HepG2 (cell line): ENCODE measurements around the gene MXRA7. TPM values are rescaled to one million over a fixed set of nuclear protein-coding genes. Genes with fewer than 3 reads are reported as not detected.
A peak's percentile ranks its signal among the peaks of the same experiment; 100 is the strongest.

Experiments used
- AGO2 ChIP-seq: fragments of 200-400 bp; formaldehyde crosslinking; optimal IDR thresholded peaks from 2 replicates; pipeline ENCODE3; 2017; ENCODE audit warnings: mild to moderate bottlenecking, low read depth, low read length, moderate library complexity
- EHMT2 ChIP-seq: fragments of 200-600 bp; sonication (generic); IDR thresholded peaks from 2 replicates; pipeline ENCODE4 v1.7.0; 2017; ENCODE audit warnings: antibody characterized with exemption, low read depth, low read length, borderline replicate concordance
- HDAC6 ChIP-seq: fragments of 200-600 bp; sonication (generic); IDR thresholded peaks from 2 replicates; pipeline ENCODE4 v1.7.0; 2017; ENCODE audit warnings: mild to moderate bottlenecking, antibody characterized with exemption, low read length, low read depth
- IKZF4 ChIP-seq: sonication (generic); formaldehyde crosslinking; IDR thresholded peaks from 2 replicates; pipeline ENCODE4 v1.5.1; 2020; ENCODE audit warnings: borderline replicate concordance, mild to moderate bottlenecking, low read depth, missing genetic modification reagents; ENCODE audit errors: not compliant biosample characterization
- JARID2 ChIP-seq: sonication (generic); formaldehyde crosslinking; IDR thresholded peaks from 2 replicates; pipeline ENCODE4 v1.8.1; 2023; ENCODE audit warnings: missing genetic modification reagents, inconsistent platforms; ENCODE audit not compliant: insufficient replicate concordance
- ZFP36L1 ChIP-seq: sonication (generic); formaldehyde crosslinking; IDR thresholded peaks from 2 replicates; pipeline ENCODE4 v1.8.0; 2022; ENCODE audit warnings: mild to moderate bottlenecking, missing genetic modification reagents, moderate library complexity
- ZNF543 ChIP-seq: sonication (generic); formaldehyde crosslinking; IDR thresholded peaks from 2 replicates; pipeline ENCODE4 v1.4.0; 2020; ENCODE audit warnings: mild to moderate bottlenecking, missing genetic modification reagents
- polyA plus RNA-seq, 8 experiments: library from polyadenylated mRNA; depleted of rRNA in 3 of 8; stranded (reverse) in 7 of 8; unstranded in 1 of 8; fragments of >200 nt; fragmentation: Illumina TruSeq in 4 of 8; extraction: Trizol in 4 of 8; gene quantifications; 2 replicates each; pipeline versions ENCODE4 v1.2.1 to v1.2.3, GENCODE V29; 2011 to 2016; ENCODE audit warnings: low read depth in 4 of 8, missing spikeins in 1 of 8, mixed read lengths in 1 of 8; ENCODE audit not compliant: insufficient read depth in 1 of 8
- total RNA-seq, 5 experiments: library from RNA; depleted of rRNA; stranded (reverse); fragments of >200 nt; fragmentation: Illumina TruSeq; extraction: Trizol; gene quantifications; 2 replicates each; pipeline ENCODE4 v1.2.3, GENCODE V29; 2016; ENCODE audit warnings: low read depth in 1 of 5
- TF ChIP-seq, protein P1 (sequence below): sonication (generic); formaldehyde crosslinking; IDR thresholded peaks from 2 replicates; pipeline ENCODE4 v1.5.1; 2020; ENCODE audit warnings: mild to moderate bottlenecking, missing genetic modification reagents, moderate library complexity
- TF ChIP-seq, protein P2 (sequence below): sonication (generic); formaldehyde crosslinking; IDR thresholded peaks from 2 replicates; pipeline ENCODE4 v1.4.0; 2020; ENCODE audit warnings: mild to moderate bottlenecking, missing genetic modification reagents

Gene MXRA7
- total and polyA plus RNA-seq, 2 of the 13 experiments (the other 11 are each of a cell fraction or from before 2014, with no cell fraction given), result 44.8 to 112 TPM

DNA sequence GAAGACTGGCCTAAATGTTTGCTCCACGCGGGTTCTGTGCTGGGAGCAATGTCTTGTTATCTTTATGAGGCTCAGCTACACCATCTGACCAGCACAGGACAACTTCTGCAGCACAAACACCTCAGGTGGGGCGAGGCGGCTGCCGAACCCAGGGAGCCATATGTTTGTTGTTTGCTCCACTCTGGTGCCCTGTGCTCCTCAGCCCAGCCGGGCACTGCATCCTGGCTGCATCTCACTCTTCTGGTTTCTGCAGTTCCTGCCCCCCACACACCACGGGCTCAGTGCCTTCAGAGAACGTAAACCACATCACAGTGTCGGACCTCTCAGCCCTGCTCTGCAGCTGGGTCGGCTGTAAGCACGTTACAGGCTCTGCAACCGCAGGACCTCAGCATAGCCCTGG, 32.4 kb downstream of the MXRA7 start (continued):
- TF ChIP-seq ZFP36L1 (CRISPR knock-in tag) (no peak), ZNF543 (CRISPR knock-in tag) (no peak), EHMT2 (no peak), JARID2 (CRISPR knock-in tag) (no peak), AGO2 (peak; percentile 51), IKZF4 (CRISPR knock-in tag) (no peak), HDAC6 (no peak)
- TF ChIP-seq, protein P1, sequence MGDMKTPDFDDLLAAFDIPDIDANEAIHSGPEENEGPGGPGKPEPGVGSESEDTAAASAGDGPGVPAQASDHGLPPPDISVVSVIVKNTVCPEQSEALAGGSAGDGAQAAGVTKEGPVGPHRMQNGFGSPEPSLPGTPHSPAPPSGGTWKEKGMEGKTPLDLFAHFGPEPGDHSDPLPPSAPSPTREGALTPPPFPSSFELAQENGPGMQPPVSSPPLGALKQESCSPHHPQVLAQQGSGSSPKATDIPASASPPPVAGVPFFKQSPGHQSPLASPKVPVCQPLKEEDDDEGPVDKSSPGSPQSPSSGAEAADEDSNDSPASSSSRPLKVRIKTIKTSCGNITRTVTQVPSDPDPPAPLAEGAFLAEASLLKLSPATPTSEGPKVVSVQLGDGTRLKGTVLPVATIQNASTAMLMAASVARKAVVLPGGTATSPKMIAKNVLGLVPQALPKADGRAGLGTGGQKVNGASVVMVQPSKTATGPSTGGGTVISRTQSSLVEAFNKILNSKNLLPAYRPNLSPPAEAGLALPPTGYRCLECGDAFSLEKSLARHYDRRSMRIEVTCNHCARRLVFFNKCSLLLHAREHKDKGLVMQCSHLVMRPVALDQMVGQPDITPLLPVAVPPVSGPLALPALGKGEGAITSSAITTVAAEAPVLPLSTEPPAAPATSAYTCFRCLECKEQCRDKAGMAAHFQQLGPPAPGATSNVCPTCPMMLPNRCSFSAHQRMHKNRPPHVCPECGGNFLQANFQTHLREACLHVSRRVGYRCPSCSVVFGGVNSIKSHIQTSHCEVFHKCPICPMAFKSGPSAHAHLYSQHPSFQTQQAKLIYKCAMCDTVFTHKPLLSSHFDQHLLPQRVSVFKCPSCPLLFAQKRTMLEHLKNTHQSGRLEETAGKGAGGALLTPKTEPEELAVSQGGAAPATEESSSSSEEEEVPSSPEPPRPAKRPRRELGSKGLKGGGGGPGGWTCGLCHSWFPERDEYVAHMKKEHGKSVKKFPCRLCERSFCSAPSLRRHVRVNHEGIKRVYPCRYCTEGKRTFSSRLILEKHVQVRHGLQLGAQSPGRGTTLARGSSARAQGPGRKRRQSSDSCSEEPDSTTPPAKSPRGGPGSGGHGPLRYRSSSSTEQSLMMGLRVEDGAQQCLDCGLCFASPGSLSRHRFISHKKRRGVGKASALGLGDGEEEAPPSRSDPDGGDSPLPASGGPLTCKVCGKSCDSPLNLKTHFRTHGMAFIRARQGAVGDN, result peak; percentile 36
- TF ChIP-seq, protein P2, sequence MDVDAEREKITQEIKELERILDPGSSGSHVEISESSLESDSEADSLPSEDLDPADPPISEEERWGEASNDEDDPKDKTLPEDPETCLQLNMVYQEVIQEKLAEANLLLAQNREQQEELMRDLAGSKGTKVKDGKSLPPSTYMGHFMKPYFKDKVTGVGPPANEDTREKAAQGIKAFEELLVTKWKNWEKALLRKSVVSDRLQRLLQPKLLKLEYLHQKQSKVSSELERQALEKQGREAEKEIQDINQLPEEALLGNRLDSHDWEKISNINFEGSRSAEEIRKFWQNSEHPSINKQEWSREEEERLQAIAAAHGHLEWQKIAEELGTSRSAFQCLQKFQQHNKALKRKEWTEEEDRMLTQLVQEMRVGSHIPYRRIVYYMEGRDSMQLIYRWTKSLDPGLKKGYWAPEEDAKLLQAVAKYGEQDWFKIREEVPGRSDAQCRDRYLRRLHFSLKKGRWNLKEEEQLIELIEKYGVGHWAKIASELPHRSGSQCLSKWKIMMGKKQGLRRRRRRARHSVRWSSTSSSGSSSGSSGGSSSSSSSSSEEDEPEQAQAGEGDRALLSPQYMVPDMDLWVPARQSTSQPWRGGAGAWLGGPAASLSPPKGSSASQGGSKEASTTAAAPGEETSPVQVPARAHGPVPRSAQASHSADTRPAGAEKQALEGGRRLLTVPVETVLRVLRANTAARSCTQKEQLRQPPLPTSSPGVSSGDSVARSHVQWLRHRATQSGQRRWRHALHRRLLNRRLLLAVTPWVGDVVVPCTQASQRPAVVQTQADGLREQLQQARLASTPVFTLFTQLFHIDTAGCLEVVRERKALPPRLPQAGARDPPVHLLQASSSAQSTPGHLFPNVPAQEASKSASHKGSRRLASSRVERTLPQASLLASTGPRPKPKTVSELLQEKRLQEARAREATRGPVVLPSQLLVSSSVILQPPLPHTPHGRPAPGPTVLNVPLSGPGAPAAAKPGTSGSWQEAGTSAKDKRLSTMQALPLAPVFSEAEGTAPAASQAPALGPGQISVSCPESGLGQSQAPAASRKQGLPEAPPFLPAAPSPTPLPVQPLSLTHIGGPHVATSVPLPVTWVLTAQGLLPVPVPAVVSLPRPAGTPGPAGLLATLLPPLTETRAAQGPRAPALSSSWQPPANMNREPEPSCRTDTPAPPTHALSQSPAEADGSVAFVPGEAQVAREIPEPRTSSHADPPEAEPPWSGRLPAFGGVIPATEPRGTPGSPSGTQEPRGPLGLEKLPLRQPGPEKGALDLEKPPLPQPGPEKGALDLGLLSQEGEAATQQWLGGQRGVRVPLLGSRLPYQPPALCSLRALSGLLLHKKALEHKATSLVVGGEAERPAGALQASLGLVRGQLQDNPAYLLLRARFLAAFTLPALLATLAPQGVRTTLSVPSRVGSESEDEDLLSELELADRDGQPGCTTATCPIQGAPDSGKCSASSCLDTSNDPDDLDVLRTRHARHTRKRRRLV (CRISPR knock-in tag), result no peak
- TF ChIP-seq, all 625 proteins: peak for 4
